ENCODE measurements around the gene TCF4. TPM values are rescaled to one million over a fixed set of nuclear protein-coding genes. Genes with fewer than 3 reads are reported as not detected.

The TCF4 gene
- total RNA-seq, 2 experiments from 2014 or later = 0.28 to 0.45 TPM

GRCh38 chr18:55289048-55289447 lies 298.9 kb downstream of the TCF4 start:
- H3K4me3 Mint-ChIP-seq = no peak overlapping the region
- no peaks in the 10 kb centered on the region for H3K9me3 Mint-ChIP-seq
- CTCF ChIA-PET = no interaction called here
- no peaks in the 10 kb centered on the region for H3K36me3 Mint-ChIP-seq (ENCODE audit: low read depth)
- DNase-seq = no peak
- no peak overlapping the region for H3K27ac Mint-ChIP-seq
- H3K27me3 Mint-ChIP-seq = peaks cover 3% of the 10 kb centered on the region
- POLR2A ChIA-PET = no interaction called here
- H3K4me1 Mint-ChIP-seq = no peaks in the 10 kb centered on the region

- POLR2A ChIA-PET = no interaction called here
- H3K27me3 Mint-ChIP-seq = peaks cover 3% of the 10 kb centered on the region
- DNase-seq = no peak
- H3K27ac Mint-ChIP-seq = no peak overlapping the region
- no peaks in the 10 kb centered on the region for H3K4me1 Mint-ChIP-seq
- H3K9me3 Mint-ChIP-seq = no peaks in the 10 kb centered on the region
- H3K36me3 Mint-ChIP-seq (ENCODE audit: low read depth) = no peaks in the 10 kb centered on the region
- CTCF ChIA-PET = no interaction called here
- no peak overlapping the region for H3K4me3 Mint-ChIP-seq
These were observed 299.8 kb downstream of the TCF4 start for GRCh38 chr18:55287935-55288868.

- no peaks in the 10 kb centered on the region for H3K4me1 Mint-ChIP-seq
- no peak overlapping the region for H3K27ac Mint-ChIP-seq
- CTCF ChIA-PET = no interaction called here
- H3K27me3 Mint-ChIP-seq = peaks cover 5% of the 10 kb centered on the region
- H3K4me3 Mint-ChIP-seq = no peak overlapping the region
- POLR2A ChIA-PET = no interaction called here
- H3K36me3 Mint-ChIP-seq (ENCODE audit: low read depth) = no peaks in the 10 kb centered on the region
- H3K9me3 Mint-ChIP-seq = no peaks in the 10 kb centered on the region
- DNase-seq = no peak
These were observed 300.7 kb downstream of the TCF4 start for GRCh38 chr18:55287149-55287806.

GRCh38 chr18:55286257-55286825 lies 301.7 kb downstream of the TCF4 start:
- no peak for DNase-seq
- H3K9me3 Mint-ChIP-seq = no peaks in the 10 kb centered on the region
- ChIA-PET POLR2A (no interaction called here), CTCF (interaction anchor here (0.7 to 1.0 kb wide), 4 partner anchors 18 to 1736 kb away, joined by 3 to 4 read pairs (median 3); no protein-coding TSS in a partner anchor)
- H3K27me3 Mint-ChIP-seq = peaks cover 2% of the 10 kb centered on the region
- H3K4me1 Mint-ChIP-seq = no peaks in the 10 kb centered on the region
- no peak overlapping the region for H3K27ac Mint-ChIP-seq
- H3K4me3 Mint-ChIP-seq = no peak overlapping the region
- no peaks in the 10 kb centered on the region for H3K36me3 Mint-ChIP-seq (ENCODE audit: low read depth)

- H3K36me3 Mint-ChIP-seq (ENCODE audit: low read depth) = no peaks in the 10 kb centered on the region
- no peak overlapping the region for H3K27ac Mint-ChIP-seq
- peaks cover 4% of the 10 kb centered on the region for H3K27me3 Mint-ChIP-seq
- no peaks in the 10 kb centered on the region for H3K4me1 Mint-ChIP-seq
- ChIA-PET POLR2A (no interaction called here), CTCF (interaction anchor here (1.2 kb wide), 1 partner anchor 50 kb away, joined by 3 read pairs; no protein-coding TSS in a partner anchor)
- no peak overlapping the region for H3K4me3 Mint-ChIP-seq
- no peaks in the 10 kb centered on the region for H3K9me3 Mint-ChIP-seq
- DNase-seq = no peak
These were observed 303.4 kb downstream of the TCF4 start for GRCh38 chr18:55284614-55285013.

GRCh38 chr18:55283309-55283708 lies 304.7 kb downstream of the TCF4 start:
- Mint-ChIP-seq H3K4me3 (no peak overlapping the region), H3K27me3 (peaks cover 4% of the 10 kb centered on the region), H3K4me1 (no peaks in the 10 kb centered on the region), H3K36me3 (ENCODE audit: low read depth) (no peaks in the 10 kb centered on the region), H3K27ac (no peak overlapping the region), H3K9me3 (no peaks in the 10 kb centered on the region)
- ChIA-PET POLR2A (no interaction called here), CTCF (no interaction called here)
- no peak for DNase-seq

- Mint-ChIP-seq H3K36me3 (ENCODE audit: low read depth) (no peaks in the 10 kb centered on the region), H3K27ac (no peak overlapping the region), H3K4me1 (no peaks in the 10 kb centered on the region), H3K9me3 (no peaks in the 10 kb centered on the region), H3K4me3 (no peak overlapping the region), H3K27me3 (peaks cover 4% of the 10 kb centered on the region)
- no peak for DNase-seq
- ChIA-PET POLR2A (no interaction called here), CTCF (no interaction called here)
These were observed 307.5 kb downstream of the TCF4 start for GRCh38 chr18:55280503-55280902.

- no peak overlapping the region for H3K27ac Mint-ChIP-seq
- H3K36me3 Mint-ChIP-seq (ENCODE audit: low read depth) = no peaks in the 10 kb centered on the region
- no peak for DNase-seq
- ChIA-PET CTCF (interaction anchor here (0.6 to 5.1 kb wide), 6 partner anchors 32 to 637 kb away, joined by 3 to 43 read pairs (median 4); no protein-coding TSS in a partner anchor), POLR2A (no interaction called here)
- H3K4me3 Mint-ChIP-seq = no peak overlapping the region
- H3K27me3 Mint-ChIP-seq = no peaks in the 10 kb centered on the region
- no peaks in the 10 kb centered on the region for H3K9me3 Mint-ChIP-seq
- H3K4me1 Mint-ChIP-seq = no peaks in the 10 kb centered on the region
These were observed 312.7 kb downstream of the TCF4 start for GRCh38 chr18:55275039-55275901.

GRCh38 chr18:55272510-55273243 lies 315.3 kb downstream of the TCF4 start:
- peaks cover 8% of the 10 kb centered on the region for H3K4me1 Mint-ChIP-seq
- H3K9me3 Mint-ChIP-seq = peaks cover 3% of the 10 kb centered on the region
- peaks cover 4% of the 10 kb centered on the region for H3K27me3 Mint-ChIP-seq
- POLR2A ChIA-PET = no interaction called here
- H3K4me3 Mint-ChIP-seq = no peak overlapping the region
- H3K36me3 Mint-ChIP-seq (ENCODE audit: low read depth) = no peaks in the 10 kb centered on the region
- DNase-seq = no peak
- H3K27ac Mint-ChIP-seq = no peak overlapping the region
- CTCF ChIA-PET = interaction anchor here (1.1 kb wide), 1 partner anchor 38 kb away, joined by 4 read pairs; no protein-coding TSS in a partner anchor

- DNase-seq = no peak
- Mint-ChIP-seq H3K36me3 (ENCODE audit: low read depth) (no peaks in the 10 kb centered on the region), H3K27ac (no peak overlapping the region), H3K27me3 (peaks cover 4% of the 10 kb centered on the region), H3K9me3 (peaks cover 3% of the 10 kb centered on the region), H3K4me3 (no peak overlapping the region), H3K4me1 (peaks cover 8% of the 10 kb centered on the region)
- POLR2A ChIA-PET = no interaction called here
- CTCF ChIA-PET = no interaction called here
These were observed 318.4 kb downstream of the TCF4 start for GRCh38 chr18:55269622-55270021.

- Mint-ChIP-seq H3K36me3 (ENCODE audit: low read depth) (no peaks in the 10 kb centered on the region), H3K4me3 (no peak overlapping the region), H3K4me1 (peaks cover 8% of the 10 kb centered on the region), H3K27me3 (peaks cover 4% of the 10 kb centered on the region), H3K27ac (no peak overlapping the region), H3K9me3 (peaks cover 3% of the 10 kb centered on the region)
- CTCF ChIA-PET = interaction anchor here (1.6 kb wide), 1 partner anchor 17 kb away, joined by 3 read pairs; no protein-coding TSS in a partner anchor
- DNase-seq = no peak
- POLR2A ChIA-PET = no interaction called here
These were observed 319.2 kb downstream of the TCF4 start for GRCh38 chr18:55268628-55269275.

- Mint-ChIP-seq H3K27me3 (peaks cover 4% of the 10 kb centered on the region), H3K4me1 (peaks cover 8% of the 10 kb centered on the region), H3K36me3 (ENCODE audit: low read depth) (no peaks in the 10 kb centered on the region), H3K27ac (no peak overlapping the region), H3K9me3 (peaks cover 3% of the 10 kb centered on the region), H3K4me3 (no peak overlapping the region)
- POLR2A ChIA-PET = no interaction called here
- CTCF ChIA-PET = interaction anchor here (1.0 to 1.6 kb wide), 2 partner anchors 9 to 18 kb away, joined by 3 read pairs; no protein-coding TSS in a partner anchor
- DNase-seq = no peak
These were observed 319.8 kb downstream of the TCF4 start for GRCh38 chr18:55268151-55268601.

Data from activated CD4-positive, alpha-beta memory T cell treated with anti-CD3 and anti-CD28 coated beads, Interleukin-2, amount 10 ng/mL, durations not matched to agents 7 days and 5 days (primary cell).